Ecto neural progenitor cell (in vitro differentiated cells): ENCODE measurements around the gene SSBP3.
A peak's percentile ranks its signal among the peaks of the same experiment; 100 is the strongest.

Experiments
- DNase-seq: peaks from one replicate; pipeline ENCODE4 v3.0.0-alpha.2; 2018; ENCODE audit warnings: low spot score

The SSBP3 gene

GRCh38 chr1:54305906-54306514 is 100.2 kb downstream of the SSBP3 start:
- no peak for DNase-seq

- no peak for DNase-seq
Measured at GRCh38 chr1:54304518-54304917, 101.7 kb downstream of the SSBP3 start.

GRCh38 chr1:54302951-54303843 is 103.0 kb downstream of the SSBP3 start:
- DNase-seq, result no peak

GRCh38 chr1:54302549-54302948 is 103.6 kb downstream of the SSBP3 start:
- DNase-seq, result no peak

GRCh38 chr1:54301497-54301896 is 104.7 kb downstream of the SSBP3 start:
- no peak for DNase-seq

GRCh38 chr1:54300401-54300800 is 105.8 kb downstream of the SSBP3 start:
- DNase-seq, result no peak

- peak; percentile 58 for DNase-seq
Measured at GRCh38 chr1:54299037-54299436, 107.2 kb downstream of the SSBP3 start.

GRCh38 chr1:54298284-54299033 is 107.7 kb downstream of the SSBP3 start:
- no peak for DNase-seq

GRCh38 chr1:54297596-54298283 is 108.5 kb downstream of the SSBP3 start:
- peak; percentile 72 for DNase-seq

- no peak for DNase-seq
Measured at GRCh38 chr1:54296666-54297065, 109.5 kb downstream of the SSBP3 start.

GRCh38 chr1:54294887-54295286 is 111.3 kb downstream of the SSBP3 start:
- no peak for DNase-seq

- no peak for DNase-seq
Measured at GRCh38 chr1:54292002-54292911, 113.9 kb downstream of the SSBP3 start.

GRCh38 chr1:54291276-54292001 is 114.8 kb downstream of the SSBP3 start:
- no peak for DNase-seq

GRCh38 chr1:54290506-54291184 is 115.5 kb downstream of the SSBP3 start:
- DNase-seq, result no peak

GRCh38 chr1:54289712-54290233 is 116.4 kb downstream of the SSBP3 start:
- no peak for DNase-seq

GRCh38 chr1:54287801-54288211 is 118.4 kb downstream of the SSBP3 start:
- no peak for DNase-seq

GRCh38 chr1:54287176-54287650 is 119.0 kb downstream of the SSBP3 start:
- DNase-seq, result no peak

- no peak for DNase-seq
Measured at GRCh38 chr1:54285815-54286345, 120.3 kb downstream of the SSBP3 start.
